Motor neuron (in vitro differentiated cells): ENCODE results near the gene CNNM2. TPM values are rescaled to one million over a fixed set of nuclear protein-coding genes. Genes with fewer than 3 reads are reported as not detected.

ENCODE experiments used
- ATAC-seq, 8 experiments: fragments of 200-7000 bp; cut with Tn5 transposase; replicated peaks in 6 of 8; 2 replicates each; pipeline ENCODE4 v1.8.0; 2021; ENCODE audit warnings: mild to moderate bottlenecking in 8 of 8, moderate library complexity in 8 of 8
- H3K27ac ChIP-seq, 2 donors: fragments of 250-450 bp; sonication (Bioruptor Pico); 2 replicates each; pipeline ENCODE4 v1.9.0; 2021; ENCODE audit warnings: antibody characterized with exemption in 2 of 2, mild to moderate bottlenecking in 2 of 2, moderate library complexity in 1 of 2
- H3K4me1 ChIP-seq, 2 donors: fragments of 250-450 bp; sonication (Bioruptor Pico); replicated peaks in 1 of 2; 2 replicates each; pipeline ENCODE4 v1.6.1; 2021; ENCODE audit warnings: antibody characterized with exemption in 2 of 2, mild to moderate bottlenecking in 2 of 2, moderate library complexity in 1 of 2
- H3K4me3 ChIP-seq, 5 donors: fragments of 250-450 bp; sonication (Bioruptor Pico); 2 replicates each; pipeline ENCODE4 v1.9.0; 2021; ENCODE audit warnings: antibody characterized with exemption in 5 of 5, mild to moderate bottlenecking in 5 of 5, moderate library complexity in 4 of 5
- WGBS, 10 experiments: fragments of 450-650 bp; shearing (Covaris generic); methylation state at CpG; one replicate each; pipeline ENCODE4 v1.0.0; 2022; 5-methylcytosine and 5-hydroxymethylcytosine counted together
- in situ Hi-C, 9 experiments: fragments of 400-800 bp; cut with MboI; loops; one replicate each; pipeline ENCODE4 v1.15.0; 2021; ENCODE audit warnings: low sequenced_read_pairs in 9 of 9, low pct_unique_long_range_greater_than_20kb in 2 of 9; ENCODE audit not compliant: unreplicated experiment in 9 of 9
- total RNA-seq, 8 experiments: library from RNA; unstranded; fragments of 300-600 nt; gene quantifications; 2 replicates each; pipeline versions ENCODE4 v1.2.3 to v1.2.4, GENCODE V29; 2022

The CNNM2 gene
- total RNA-seq, 8 experiments from 2014 or later, result 4.4 to 11.4 (median 6.2) TPM

DNA sequence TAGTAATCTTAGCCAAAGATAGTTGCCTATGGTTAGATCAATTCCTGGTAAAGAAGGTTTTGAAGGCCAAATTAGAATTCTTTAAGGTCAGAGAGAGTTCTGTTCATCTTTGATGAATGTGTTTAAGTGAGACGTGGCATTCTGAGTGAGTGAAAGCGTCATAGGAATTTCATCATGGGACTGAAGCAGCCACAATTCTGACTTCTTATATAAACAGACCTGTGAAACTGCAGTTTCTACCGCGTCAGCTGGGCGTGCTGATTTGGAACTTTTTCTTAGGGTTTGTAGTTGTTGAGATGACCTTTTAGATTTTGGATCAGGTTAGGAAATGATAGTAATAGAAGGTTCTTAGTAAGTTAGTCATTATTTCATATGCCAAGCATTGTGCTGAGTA is 103.8 kb downstream of the CNNM2 start:
- no peak for ATAC-seq
- in situ Hi-C loops, result no loop called here
- Histone ChIP-seq H3K4me1 (no peaks in the 10 kb centered on the region), H3K4me3 (no peak overlapping the region), H3K27ac (no peak overlapping the region)
- 60 to 100% (median 98%) methylated on average over 1 to 5 of the region's 5 CpGs; no CpG with 5 or more reads in 3 of the 10 experiments for WGBS, 10 experiments

DNA sequence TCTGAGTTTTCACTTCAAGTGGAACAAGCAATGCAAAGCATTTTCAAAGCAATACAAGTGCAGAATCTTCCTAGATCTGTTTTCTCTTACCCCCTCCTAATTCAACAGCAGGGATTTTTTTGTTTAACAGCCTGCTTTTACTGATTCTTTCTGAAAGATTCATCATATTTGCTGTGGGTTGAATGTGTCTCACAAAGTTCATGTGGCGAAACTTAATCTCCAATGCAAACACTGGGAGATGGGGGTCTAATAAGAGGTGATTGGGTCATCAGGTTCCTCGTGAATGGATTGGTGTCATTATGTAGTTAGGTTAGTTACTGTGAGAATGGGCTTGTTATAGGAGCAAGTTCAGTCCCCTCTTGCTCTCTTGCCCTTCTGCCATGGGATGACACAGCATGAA is 107.6 kb downstream of the CNNM2 start:
- Histone ChIP-seq H3K27ac (no peak overlapping the region), H3K4me3 (no peak overlapping the region), H3K4me1 (no peaks in the 10 kb centered on the region)
- 20 to 95% (median 79%) methylated on average over 1 to 2 of the region's 2 CpGs; no CpG with 5 or more reads in 5 of the 10 experiments for WGBS, 10 experiments
- in situ Hi-C loops, result no loop called here
- ATAC-seq, result no peak

DNA sequence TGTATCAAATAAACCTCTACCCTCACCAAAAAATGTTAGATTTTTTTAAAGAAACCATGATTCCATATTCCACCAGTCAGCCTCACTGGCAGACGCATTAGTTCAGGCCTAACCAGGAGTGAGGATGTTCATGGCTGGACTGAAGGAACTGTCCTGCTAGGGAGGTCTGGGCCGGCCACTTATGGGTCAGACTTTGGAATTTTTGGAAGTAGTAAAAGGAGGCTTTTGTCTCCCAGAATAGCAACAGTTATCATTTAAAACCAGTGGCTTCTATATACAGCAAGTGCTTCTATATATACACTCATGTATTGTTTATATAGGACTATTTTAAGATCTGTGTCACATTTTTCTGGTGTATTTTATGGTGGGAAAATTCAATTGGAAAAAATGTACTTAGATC is 120.5 kb downstream of the CNNM2 start:
- no peak for ATAC-seq
- in situ Hi-C loops, result no loop called here
- no peaks in the 10 kb centered on the region for H3K4me1 ChIP-seq
- WGBS, 10 experiments, result 83 to 100% (median 93%) methylated on average over 1 to 2 of the region's 2 CpGs; no CpG with 5 or more reads in 5 of the 10 experiments
- H3K4me3 ChIP-seq, result no peak overlapping the region
- H3K27ac ChIP-seq, result no peak overlapping the region

DNA sequence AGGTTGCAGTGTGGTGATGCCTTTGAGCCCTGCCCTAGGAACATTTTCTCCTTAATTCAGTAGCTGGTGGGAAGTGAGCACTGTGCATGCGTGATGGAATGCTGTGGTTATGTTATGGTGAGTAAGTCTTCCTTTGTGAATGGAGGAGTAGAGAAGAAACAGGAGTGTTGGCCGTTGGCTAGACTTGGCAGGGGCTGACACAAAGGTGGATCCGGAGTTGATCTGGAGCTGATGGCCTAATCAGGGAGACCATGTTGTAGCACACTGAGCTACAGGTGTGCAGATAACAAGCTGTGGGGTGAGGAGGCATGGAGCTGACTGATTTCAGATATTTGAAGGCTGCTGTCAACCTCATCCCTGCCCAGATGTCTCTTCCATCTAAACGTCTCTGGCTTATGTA is 122.3 kb downstream of the CNNM2 start:
- WGBS, 10 experiments, result 0 to 100% (median 73%) methylated on average over 1 to 2 of the region's 4 CpGs; no CpG with 5 or more reads in 4 of the 10 experiments
- Histone ChIP-seq H3K4me3 (no peak overlapping the region), H3K27ac (no peak overlapping the region), H3K4me1 (no peaks in the 10 kb centered on the region)
- peak in 2 of 8 experiments; percentile 65 to 70 for ATAC-seq
- in situ Hi-C loops, result no loop called here

DNA sequence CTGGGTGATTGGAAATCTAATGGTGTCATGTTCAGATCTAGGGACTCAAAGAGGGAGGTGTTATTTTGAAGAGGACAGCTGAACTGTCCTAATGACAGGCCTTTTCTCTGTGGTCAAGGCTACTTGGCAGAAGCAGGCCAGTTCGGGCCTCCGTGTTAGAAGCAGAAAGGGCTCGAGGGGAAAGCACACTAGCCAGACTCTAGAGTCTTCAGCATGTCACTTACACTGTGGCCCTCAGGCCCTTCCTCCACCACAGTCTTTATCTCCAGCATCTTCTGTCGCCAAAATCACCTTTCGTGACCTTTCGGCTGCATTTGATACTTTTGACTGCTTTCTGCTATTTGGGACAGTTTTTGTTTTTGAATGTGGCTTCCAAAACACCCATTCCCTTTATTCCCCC is 123.3 kb downstream of the CNNM2 start:
- no peaks in the 10 kb centered on the region for H3K4me1 ChIP-seq
- no peak for ATAC-seq
- no peak overlapping the region for H3K4me3 ChIP-seq
- in situ Hi-C loops, result no loop called here
- H3K27ac ChIP-seq, result no peak overlapping the region
- WGBS, 10 experiments, result 50 to 100% (median 84%) methylated on average over 2 to 5 of the region's 6 CpGs; no CpG with 5 or more reads in 4 of the 10 experiments

DNA sequence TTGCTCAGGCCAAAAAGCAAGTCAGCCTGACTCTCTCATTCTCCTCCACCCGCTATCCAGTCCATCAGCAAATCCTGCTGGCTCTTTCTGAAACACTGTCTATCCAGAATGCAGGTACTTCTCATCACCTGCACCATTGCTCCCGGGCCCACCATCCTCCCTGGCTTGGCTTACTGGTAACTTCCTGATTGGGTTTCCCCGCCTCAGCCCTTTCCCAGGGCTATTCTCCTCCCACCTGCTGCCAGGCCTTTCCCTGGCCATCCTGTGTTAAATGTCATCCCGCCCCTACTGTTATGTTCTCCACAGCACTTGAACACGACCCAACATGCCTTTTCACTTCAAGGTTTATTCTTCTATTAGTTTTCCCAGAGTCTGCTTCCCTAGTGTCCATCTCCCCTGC is 124.0 kb downstream of the CNNM2 start:
- H3K4me3 ChIP-seq, result no peak overlapping the region
- H3K27ac ChIP-seq, result no peak overlapping the region
- no peaks in the 10 kb centered on the region for H3K4me1 ChIP-seq
- 50 to 84% (median 79%) methylated on average over 1 to 5 of the region's 5 CpGs; no CpG with 5 or more reads in 1 of the 10 experiments for WGBS, 10 experiments
- in situ Hi-C loops, result no loop called here
- peak in 1 of 8 experiments; percentile 14 for ATAC-seq

DNA sequence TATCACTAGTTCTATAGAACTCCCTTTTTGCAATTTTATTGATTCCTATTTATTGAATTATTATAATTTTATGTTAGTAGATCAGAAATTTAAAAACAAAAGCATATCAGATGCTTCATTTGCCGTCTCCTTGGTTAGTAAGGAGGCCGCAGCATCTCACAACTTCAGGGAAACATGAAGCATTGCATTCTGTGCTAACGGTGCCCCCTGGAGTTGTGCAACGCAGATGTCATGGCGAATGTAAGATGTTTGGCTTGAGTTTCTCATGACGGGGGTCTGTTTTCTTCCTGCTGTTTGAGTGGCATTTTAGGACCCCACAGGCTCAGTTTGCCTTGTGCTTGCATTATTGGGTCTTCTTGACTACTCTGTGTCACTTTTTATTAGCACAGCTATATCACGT is 124.8 kb downstream of the CNNM2 start:
- H3K27ac ChIP-seq, result no peak overlapping the region
- H3K4me3 ChIP-seq, result no peak overlapping the region
- in situ Hi-C loops, result no loop called here
- H3K4me1 ChIP-seq, result no peaks in the 10 kb centered on the region
- 70 to 100% (median 93%) methylated on average over 1 to 7 of the region's 7 CpGs; no CpG with 5 or more reads in 1 of the 10 experiments for WGBS, 10 experiments
- ATAC-seq, result no peak

DNA sequence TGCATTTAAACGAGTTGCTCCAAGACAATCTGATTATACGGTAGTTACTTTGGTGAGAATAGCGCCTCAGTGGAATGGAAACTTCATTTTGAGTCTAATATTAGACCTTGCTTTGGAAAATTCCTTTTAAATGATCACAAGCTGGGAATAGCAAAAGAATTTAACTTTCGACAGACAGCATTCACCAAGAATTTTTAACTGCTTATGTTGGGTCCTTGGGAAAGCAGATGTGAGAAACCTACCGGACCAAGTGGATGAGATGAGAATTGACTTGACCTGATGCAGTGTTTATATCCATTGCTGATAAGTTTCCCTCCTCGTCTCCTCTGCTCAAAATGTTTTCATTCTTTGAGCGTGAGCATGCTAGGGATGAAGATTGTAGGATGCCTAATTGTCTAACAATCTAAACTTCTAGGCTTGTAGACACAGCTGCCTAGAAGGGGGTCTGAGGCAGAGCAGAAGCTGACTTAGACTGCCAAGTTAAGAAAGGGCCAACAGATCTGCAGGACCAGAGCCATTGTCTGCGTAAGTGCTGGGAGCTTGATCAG is 126.9 kb downstream of the CNNM2 start:
- WGBS, 10 experiments, result 19 to 100% (median 89%) methylated on average over 2 to 8 of the region's 8 CpGs
- Histone ChIP-seq H3K4me1 (no peaks in the 10 kb centered on the region), H3K4me3 (no peak overlapping the region), H3K27ac (no peak overlapping the region)
- ATAC-seq, result peak in 2 of 8 experiments; percentile 28 to 62
- in situ Hi-C loops, result no loop called here

DNA sequence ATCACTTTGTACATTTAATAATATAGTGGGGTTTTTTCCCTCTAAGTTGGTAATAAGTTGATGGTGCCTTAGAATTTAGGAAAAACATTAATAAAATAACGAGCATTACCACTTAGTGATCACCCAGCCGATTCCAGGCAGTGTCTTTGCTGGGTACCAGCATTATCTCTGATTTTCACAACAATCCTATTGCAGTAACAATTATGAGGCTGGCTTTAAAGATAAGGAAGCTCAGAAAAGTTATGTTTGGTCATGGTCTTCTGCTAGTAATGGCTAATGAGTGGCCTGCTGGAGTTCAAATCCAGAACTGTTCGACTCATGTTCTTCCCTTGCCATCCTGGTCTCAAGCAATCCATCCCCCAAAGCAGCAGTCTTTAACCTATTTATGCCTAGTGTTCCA is 127.9 kb downstream of the CNNM2 start:
- H3K27ac ChIP-seq, result no peak overlapping the region
- WGBS, 10 experiments, result 60 to 100% (median 89%) methylated on average over 1 to 3 of the region's 3 CpGs; no CpG with 5 or more reads in 1 of the 10 experiments
- no peak overlapping the region for H3K4me3 ChIP-seq
- in situ Hi-C loops, result no loop called here
- H3K4me1 ChIP-seq, result no peaks in the 10 kb centered on the region
- no peak for ATAC-seq

DNA sequence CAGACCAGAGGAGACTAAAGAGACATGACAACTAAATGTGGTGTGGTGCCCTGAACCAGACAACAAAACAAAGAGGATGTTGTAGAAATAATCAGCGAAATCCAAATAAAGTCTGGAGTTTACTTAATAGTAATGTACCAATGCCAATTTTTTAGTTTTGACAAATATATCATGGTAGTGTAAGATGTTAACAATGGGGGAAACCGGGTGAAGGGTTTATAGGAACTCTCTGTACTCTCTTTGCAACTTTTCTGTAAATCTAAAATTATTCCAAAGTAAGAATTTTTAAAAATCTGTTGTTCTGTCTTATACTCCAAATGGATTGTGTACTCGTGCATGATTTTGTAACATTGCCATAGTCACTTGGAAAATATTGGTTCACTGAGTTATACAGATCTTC is 129.3 kb downstream of the CNNM2 start:
- no peak overlapping the region for H3K4me3 ChIP-seq
- H3K4me1 ChIP-seq, result no peaks in the 10 kb centered on the region
- 13 to 100% (median 76%) methylated on average over 1 to 3 of the region's 3 CpGs for WGBS, 10 experiments
- H3K27ac ChIP-seq, result no peak overlapping the region
- in situ Hi-C loops, result no loop called here
- ATAC-seq, result no peak

DNA sequence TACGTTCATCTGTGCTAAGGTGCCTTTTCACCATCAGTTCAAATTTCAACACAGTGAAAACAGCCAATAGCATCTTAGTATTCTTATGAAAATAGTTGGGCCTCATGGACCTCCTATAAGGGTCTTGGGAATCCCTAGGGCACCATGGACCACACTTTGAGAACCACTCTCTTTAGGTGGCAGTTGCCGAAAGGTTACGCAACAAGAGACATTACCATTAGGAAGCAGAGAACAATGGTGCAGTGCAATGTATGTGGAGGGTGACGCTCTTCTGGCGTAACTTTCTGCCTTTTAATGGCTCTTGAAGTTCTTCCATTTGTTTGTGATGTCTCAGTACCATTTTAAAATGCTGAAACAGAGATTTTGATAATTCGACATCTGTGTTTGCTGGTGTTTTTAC is 131.1 kb downstream of the CNNM2 start:
- H3K4me3 ChIP-seq, result no peak overlapping the region
- no peak overlapping the region for H3K27ac ChIP-seq
- no peak for ATAC-seq
- in situ Hi-C loops, result no loop called here
- WGBS, 10 experiments, result 83 to 100% (median 94%) methylated on average over 1 to 6 of the region's 6 CpGs
- H3K4me1 ChIP-seq, result peaks cover 0 to 3% of the 10 kb centered on the region in 2 donors

DNA sequence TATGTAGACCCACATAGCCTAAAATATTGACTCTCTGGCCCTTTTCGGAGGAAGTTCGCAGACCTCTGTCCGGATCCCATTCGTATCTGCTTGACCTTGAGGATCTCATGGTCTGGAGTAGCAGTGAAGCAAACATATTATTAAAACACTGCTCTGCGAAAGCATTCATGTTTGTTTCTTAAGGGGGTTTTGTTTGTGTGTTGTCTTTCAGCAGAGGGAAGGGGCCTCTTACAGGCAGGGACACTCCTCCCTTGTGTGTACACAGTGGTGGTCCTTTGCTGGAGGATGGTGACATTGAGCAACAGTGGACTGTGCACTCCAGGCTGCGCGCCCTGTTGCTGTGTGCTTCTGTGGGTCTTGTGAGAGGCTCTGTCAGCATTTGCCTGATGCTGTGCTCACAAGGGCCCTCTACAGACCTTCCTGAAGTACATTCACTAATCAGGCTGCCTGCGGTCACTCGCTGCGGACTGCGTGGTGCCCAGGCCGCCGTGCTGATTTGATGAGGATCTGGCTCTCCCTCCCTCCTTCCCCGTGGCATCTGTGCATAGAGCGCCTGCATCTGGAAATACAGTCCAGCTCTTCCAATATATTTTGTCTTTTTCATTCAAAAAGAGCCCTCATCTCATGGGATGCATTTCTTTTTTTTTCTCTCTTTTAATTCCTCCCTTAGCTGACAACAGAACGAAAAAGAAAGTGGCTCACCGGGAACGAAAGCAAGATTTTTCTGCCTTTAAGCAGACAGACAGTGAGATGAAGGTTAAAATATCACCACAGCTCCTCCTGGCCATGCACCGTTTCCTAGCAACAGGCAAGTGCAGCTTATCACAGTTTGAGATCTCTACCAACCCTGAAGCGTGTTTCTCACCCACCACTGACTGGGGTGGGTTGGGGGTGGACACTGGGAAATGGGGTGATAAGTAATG is 135.8 kb downstream of the CNNM2 start:
- no peak overlapping the region for H3K27ac ChIP-seq
- in situ Hi-C loops, result loop anchor here in 1 of 9 experiments (10.0 to 25.0 kb wide), 2 partner anchors 129 to 317 kb away; partner anchors contain the start of gene WBP1L
- H3K4me3 ChIP-seq, result no peak overlapping the region
- WGBS, 10 experiments, result 45 to 100% (median 64%) methylated on average over 2 to 19 of the region's 20 CpGs; no CpG with 5 or more reads in 2 of the 10 experiments
- peak in 7 of 8 experiments; percentile 95 to 99 (median 98) for ATAC-seq
- peaks cover 0 to 3% of the 10 kb centered on the region in 2 donors for H3K4me1 ChIP-seq

DNA sequence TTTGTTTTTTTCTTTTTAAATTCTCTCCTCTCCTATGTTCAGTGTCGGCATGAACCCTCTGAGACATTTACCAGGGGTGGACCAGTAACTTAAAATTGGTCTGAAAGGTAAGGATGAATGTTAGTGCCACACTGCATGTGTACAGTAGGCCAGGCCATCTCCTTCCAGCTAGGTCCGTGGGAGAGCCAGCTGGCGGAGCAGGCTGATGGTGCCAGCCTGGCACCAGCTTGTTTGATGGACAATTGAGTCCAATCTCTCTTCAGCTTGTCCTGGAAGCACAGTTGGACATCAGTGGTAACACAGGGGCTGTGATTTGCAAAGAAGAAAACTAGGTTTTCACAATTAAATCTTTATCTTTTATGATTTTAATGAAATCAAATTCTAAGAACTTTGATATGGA is 136.5 kb downstream of the CNNM2 start:
- Histone ChIP-seq H3K4me1 (peaks cover 0 to 3% of the 10 kb centered on the region in 2 donors), H3K4me3 (no peak overlapping the region), H3K27ac (no peak overlapping the region)
- WGBS, 10 experiments, result 59 to 100% (median 100%) methylated on average over 1 to 3 of the region's 3 CpGs; no CpG with 5 or more reads in 5 of the 10 experiments
- ATAC-seq, result no peak
- in situ Hi-C loops, result loop anchor here in 1 of 9 experiments (10.0 to 25.0 kb wide), 2 partner anchors 130 to 317 kb away; partner anchors contain the start of gene WBP1L
